Heart right ventricle (tissue), 16 donors: Measurements from ENCODE around the gene FPGT. TPM values are rescaled to one million over a fixed set of nuclear protein-coding genes. Genes with fewer than 3 reads are reported as not detected.

Experiments
- ATAC-seq, 8 donors: fragments of 200-7000 bp; cut with Tn5 transposase; one replicate each; pipeline ENCODE4 v1.9.1; 2020; ENCODE audit warnings: mild to moderate bottlenecking in 8 of 8, moderate library complexity in 8 of 8, moderate number of reproducible peaks in 1 of 8
- DNase-seq, 2 donors: peaks; one replicate each; pipeline ENCODE4 v3.0.0-alpha.2; 2020
- H3K27ac ChIP-seq, 10 donors: fragments of 200-600 bp; sonication (generic) in 2 of 10; one replicate each; pipeline versions ENCODE4 v1.5.0 to v1.8.0; 2020 to 2022; ENCODE audit warnings: mild to moderate bottlenecking in 3 of 10
- H3K27me3 ChIP-seq, 7 donors: fragments of 200-600 bp; one replicate each; pipeline ENCODE4 v1.8.0; 2021 to 2022; ENCODE audit warnings: mild to moderate bottlenecking in 2 of 7
- H3K36me3 ChIP-seq, 9 donors: fragments of 200-600 bp; sonication (generic) in 1 of 9; one replicate each; pipeline versions ENCODE4 v1.5.0 to v1.8.0; 2020 to 2022; ENCODE audit warnings: mild to moderate bottlenecking in 2 of 9
- H3K4me1 ChIP-seq, 9 donors: fragments of 200-600 bp; sonication (generic) in 1 of 9; one replicate each; pipeline versions ENCODE4 v1.5.0 to v1.8.0; 2020 to 2022; ENCODE audit warnings: mild to moderate bottlenecking in 4 of 9
- H3K4me3 ChIP-seq, 10 donors: fragments of 200-600 bp; sonication (generic) in 2 of 10; one replicate each; pipeline versions ENCODE4 v1.5.0 to v1.8.0; 2020 to 2022; ENCODE audit warnings: mild to moderate bottlenecking in 7 of 10, moderate library complexity in 2 of 10
- H3K9me3 ChIP-seq, 11 donors: fragments of 200-600 bp in 10 of 11; sonication (generic) in 2 of 11; one replicate each; pipeline versions ENCODE4 v1.5.0 to v1.8.0; 2013 to 2022; ENCODE audit warnings: mild to moderate bottlenecking in 2 of 11, control low read depth in 1 of 11, moderate library complexity in 1 of 11
- CTCF ChIP-seq, 9 donors: fragments of 200-600 bp; sonication (generic) in 2 of 9; IDR thresholded peaks; one replicate each; pipeline versions ENCODE4 v1.5.0 to v1.8.0; 2021 to 2022; ENCODE audit warnings: antibody characterized with exemption in 9 of 9, mild to moderate bottlenecking in 5 of 9, moderate library complexity in 1 of 9
- WGBS, 2 donors: extraction: QIAGEN DNeasy Blood & Tissue Kit; methylation state at CpG; one replicate each; pipeline ENCODE4 v1.1.7; 2013; ENCODE audit warnings: inconsistent platforms in 1 of 2; 5-methylcytosine and 5-hydroxymethylcytosine counted together
- intact Hi-C, 10 donors: fragments of 100-400 bp; cut with DNase I; formaldehyde crosslinking; loops; one replicate each; pipeline versions ENCODE4 v1.11.1 to v1.14.2; 2022
- polyA plus RNA-seq, 2 donors: library from polyadenylated mRNA; stranded (reverse); fragments of 200-250 nt; gene quantifications; one replicate each; pipeline ENCODE4 v1.2.3, GENCODE V29; 2013
- total RNA-seq, 10 donors: library from RNA; stranded (reverse); fragmentation: NEBNext Ultra II Directional in 3 of 10; extraction: Animal tissue kit (Norgen Biotek cat#: 25700) in 3 of 10; gene quantifications; one replicate each; pipeline versions ENCODE4 v1.2.1 to v1.2.4, GENCODE V29; 2021 to 2023
- donor health status: Arrhythmogenic right ventricular cardiomyopathy.
- donor health status: ischemic (EF 13 %, LVEDD 7.1; RV severe dilation, severe dysfunction).
- donor health status: healthy with polysubstance abuse.
- donor health status: DM: no; HTN: yes; CAD: no.
- donor health status: DM: no; HTN: no; CAD: no.
- donor health status: ischemic (EF 25% LVEDD 6.9; RV normal size, moderate dysfunction).
- donor health status: ischemic (EF 25% LVEDD 5.7; RV mildly dilated, moderate dysfunction).
- donor health status: healthy.
- donor health status: DM: yes; HTN: yes; CAD: no.
- donor health status: Ischemic cardiomyopathy.
- donor health status: ischemic (EF 35%, LVEDD 5.7; RV mildly dilated, moderate dysfunction).
- donor health status: nonischemic (EF 11% LVEDD 7.7; RV severe dilation, severe dysfunction).
- donor health status: DM: yes; HTN: yes; CAD: no.
- donor health status: PGD.
- donor health status: ischemic (EF 29% LVEDD 5.4; RV normal size, mild dysfunction).
- donor health status: nonischemic (EF 23%, LVEDD 6.1; RV moderate dilation, normal function).

Gene FPGT
- total and polyA plus RNA-seq, 12 donors = 5.6 to 18.7 (median 11.7) TPM

GRCh38 chr1:74180490-74180889 is 17.6 kb upstream of the FPGT start:
- no peak for DNase-seq
- Histone ChIP-seq H3K27me3 (no peaks in the 10 kb centered on the region), H3K36me3 (no peaks in the 10 kb centered on the region), H3K4me1 (no peaks in the 10 kb centered on the region), H3K4me3 (no peak overlapping the region), H3K9me3 (peaks cover 0 to under 1% (median 0%) of the 10 kb centered on the region in 11 donors), H3K27ac (no peak overlapping the region)
- no peak for ATAC-seq
- TF ChIP-seq CTCF (IDR thresholded peaks at IDR 0.05) = no peak
- intact Hi-C loops = no loop called here

GRCh38 chr1:74193908-74194307 is 4.1 kb upstream of the FPGT start:
- Histone ChIP-seq H3K36me3 (no peaks in the 10 kb centered on the region), H3K4me3 (no peak overlapping the region), H3K9me3 (no peaks in the 10 kb centered on the region), H3K27ac (no peak overlapping the region), H3K27me3 (no peaks in the 10 kb centered on the region), H3K4me1 (peaks cover 0 to 9% (median 2%) of the 10 kb centered on the region in 9 donors)
- WGBS, 2 donors = 45 to 57% methylated on average over 2 of the region's 2 CpGs
- no peak for ATAC-seq
- DNase-seq = peak in 1 of 2 donors; percentile 4
- TF ChIP-seq CTCF (IDR thresholded peaks at IDR 0.05) = no peak
- intact Hi-C loops = no loop called here

- no peak overlapping the region for H3K4me3 ChIP-seq
- ATAC-seq (no peak), DNase-seq (no peak)
- intact Hi-C loops = loop anchor here in 1 of 10 donors (5.0 kb wide), 2 partner anchors 202 to 277 kb away; no protein-coding TSS in a partner anchor
- no peak for TF ChIP-seq CTCF (IDR thresholded peaks at IDR 0.05)
- H3K27ac ChIP-seq = no peak overlapping the region
- H3K27me3 ChIP-seq = no peaks in the 10 kb centered on the region
- H3K9me3 ChIP-seq = no peaks in the 10 kb centered on the region
- H3K36me3 ChIP-seq = peaks cover 0 to 9% (median 0%) of the 10 kb centered on the region in 9 donors
- H3K4me1 ChIP-seq = peaks cover 0 to 23% (median 14%) of the 10 kb centered on the region in 9 donors
These were observed 2.7 kb upstream of the FPGT start for GRCh38 chr1:74195339-74195738.

GRCh38 chr1:74197255-74197654 is 787 bp upstream of the FPGT start:
- Histone ChIP-seq H3K27ac (peak overlapping the region in 8 of 10 donors; percentile 77 to 92 (median 86)), H3K4me1 (peaks cover 0 to 26% (median 14%) of the 10 kb centered on the region in 9 donors), H3K9me3 (no peaks in the 10 kb centered on the region), H3K27me3 (no peaks in the 10 kb centered on the region), H3K4me3 (peak overlapping the region in 8 of 10 donors; percentile 58 to 77 (median 68)), H3K36me3 (peaks cover 0 to 26% (median 0%) of the 10 kb centered on the region in 9 donors)
- no peak for TF ChIP-seq CTCF (IDR thresholded peaks at IDR 0.05)
- ATAC-seq = no peak
- intact Hi-C loops = loop anchor here in 1 of 10 donors (5.0 kb wide), 2 partner anchors 200 to 275 kb away; no protein-coding TSS in a partner anchor
- WGBS, 2 donors = 90 to 93% methylated on average over 5 of the region's 5 CpGs
- DNase-seq = no peak
